Left ventricle myocardium inferior (tissue), 1 donor: ENCODE data around the gene ZNF593. TPM values are rescaled to one million over a fixed set of nuclear protein-coding genes. Genes with fewer than 3 reads are reported as not detected.

ENCODE experiments used
- DNase-seq: peaks from one replicate; pipeline ENCODE4 v3.0.0-alpha.2; 2020
- H3K27ac ChIP-seq: fragments of 200-600 bp; replicated peaks from 2 replicates; pipeline ENCODE4 v1.8.0; 2021
- H3K27me3 ChIP-seq: fragments of 200-600 bp; 2 replicates; pipeline ENCODE4 v1.8.0; 2021; ENCODE audit warnings: low read depth
- H3K36me3 ChIP-seq: fragments of 200-600 bp; 2 replicates; pipeline ENCODE4 v1.8.0; 2021
- H3K4me1 ChIP-seq: fragments of 200-600 bp; 2 replicates; pipeline ENCODE4 v1.8.0; 2021
- H3K4me3 ChIP-seq: fragments of 200-600 bp; 2 replicates; pipeline ENCODE4 v1.8.0; 2021; ENCODE audit warnings: mild to moderate bottlenecking, moderate library complexity
- H3K9me3 ChIP-seq: fragments of 200-600 bp; replicated peaks from 2 replicates; pipeline ENCODE4 v1.8.0; 2021
- intact Hi-C: fragments of 100-400 bp; cut with micrococcal nuclease; formaldehyde crosslinking; loops from one replicate; pipeline ENCODE4 v1.11.0; 2022
- total RNA-seq: library from RNA; stranded (reverse); fragmentation: NEBNext Ultra II Directional; extraction: Animal tissue kit (Norgen Biotek cat#: 25700); gene quantifications from one replicate; pipeline ENCODE4 v1.2.1, GENCODE V29; 2021
- TF ChIP-seq, protein P1 (sequence below): fragments of 200-600 bp; IDR thresholded peaks from 2 replicates; pipeline ENCODE4 v1.8.0; 2021; ENCODE audit warnings: antibody characterized with exemption, mild to moderate bottlenecking, borderline replicate concordance
- donor health status: DM: no; HTN: yes; CAD: no; lungs with severe emphysema.

Gene ZNF593
- total RNA-seq, 1 donor from 2014 or later = 13.7 TPM

DNA sequence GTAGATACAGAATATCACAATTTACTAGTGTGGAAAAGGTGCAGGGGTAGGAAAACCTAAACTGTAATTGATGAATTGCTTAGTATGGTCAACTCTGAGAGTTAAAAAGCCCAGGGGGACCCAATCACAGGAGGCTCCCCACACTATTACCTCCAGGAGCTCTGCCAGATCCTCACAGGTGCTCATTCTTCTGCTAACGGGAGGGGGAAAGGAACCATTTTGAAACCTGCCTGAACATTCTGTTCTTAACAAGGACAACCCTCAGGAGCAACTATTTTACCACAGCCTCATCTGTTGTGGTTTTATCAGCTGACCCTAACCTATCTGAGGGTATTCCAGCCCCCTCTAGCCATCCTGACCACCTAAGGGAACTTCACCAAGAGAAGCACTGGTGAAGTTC, 39.0 kb upstream of the ZNF593 start:
- intact Hi-C loops = no loop called here
- no peak for DNase-seq
- TF ChIP-seq, protein P1, sequence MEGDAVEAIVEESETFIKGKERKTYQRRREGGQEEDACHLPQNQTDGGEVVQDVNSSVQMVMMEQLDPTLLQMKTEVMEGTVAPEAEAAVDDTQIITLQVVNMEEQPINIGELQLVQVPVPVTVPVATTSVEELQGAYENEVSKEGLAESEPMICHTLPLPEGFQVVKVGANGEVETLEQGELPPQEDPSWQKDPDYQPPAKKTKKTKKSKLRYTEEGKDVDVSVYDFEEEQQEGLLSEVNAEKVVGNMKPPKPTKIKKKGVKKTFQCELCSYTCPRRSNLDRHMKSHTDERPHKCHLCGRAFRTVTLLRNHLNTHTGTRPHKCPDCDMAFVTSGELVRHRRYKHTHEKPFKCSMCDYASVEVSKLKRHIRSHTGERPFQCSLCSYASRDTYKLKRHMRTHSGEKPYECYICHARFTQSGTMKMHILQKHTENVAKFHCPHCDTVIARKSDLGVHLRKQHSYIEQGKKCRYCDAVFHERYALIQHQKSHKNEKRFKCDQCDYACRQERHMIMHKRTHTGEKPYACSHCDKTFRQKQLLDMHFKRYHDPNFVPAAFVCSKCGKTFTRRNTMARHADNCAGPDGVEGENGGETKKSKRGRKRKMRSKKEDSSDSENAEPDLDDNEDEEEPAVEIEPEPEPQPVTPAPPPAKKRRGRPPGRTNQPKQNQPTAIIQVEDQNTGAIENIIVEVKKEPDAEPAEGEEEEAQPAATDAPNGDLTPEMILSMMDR = no peak
- Histone ChIP-seq H3K4me1 (peaks cover 22% of the 10 kb centered on the region), H3K36me3 (no peaks in the 10 kb centered on the region), H3K27me3 (no peaks in the 10 kb centered on the region), H3K9me3 (no peaks in the 10 kb centered on the region), H3K27ac (no peak overlapping the region), H3K4me3 (no peak overlapping the region)

DNA sequence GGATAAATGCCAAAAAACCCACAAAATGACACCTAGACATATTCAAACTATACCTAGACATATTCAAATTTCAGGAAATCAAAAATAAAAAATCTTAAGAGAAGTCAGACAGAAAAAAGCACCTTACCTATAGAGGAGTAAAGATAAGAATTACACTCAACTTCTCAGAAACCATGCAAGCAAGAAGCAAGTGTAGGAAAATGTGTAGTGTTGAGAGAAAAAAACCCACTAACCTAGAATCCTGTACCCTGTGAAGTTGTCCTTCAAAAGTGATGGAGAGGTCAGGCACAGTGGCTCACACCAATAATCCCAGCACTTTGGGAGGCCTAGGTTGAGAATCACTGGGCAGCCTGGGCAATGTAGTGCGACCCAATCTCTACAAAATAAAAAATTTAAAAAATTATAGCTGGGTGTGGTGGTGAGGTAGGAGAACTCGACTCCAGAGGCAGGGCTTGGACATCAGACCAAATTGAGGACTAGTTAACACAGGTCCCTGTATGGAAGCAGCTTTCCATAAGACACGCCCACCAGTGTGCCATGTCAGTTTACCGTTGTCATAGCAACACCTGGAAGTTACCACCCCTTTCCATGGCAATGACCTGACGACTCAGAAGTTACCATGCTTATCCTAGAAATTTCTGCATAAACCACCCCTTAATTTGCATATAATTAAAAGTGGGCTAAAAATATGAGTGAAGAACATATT, 37.4 kb upstream of the ZNF593 start:
- Histone ChIP-seq H3K4me3 (no peak overlapping the region), H3K9me3 (no peaks in the 10 kb centered on the region), H3K27ac (no peak overlapping the region), H3K36me3 (no peaks in the 10 kb centered on the region), H3K4me1 (peaks cover 10% of the 10 kb centered on the region), H3K27me3 (no peaks in the 10 kb centered on the region)
- no peak for DNase-seq
- intact Hi-C loops = no loop called here
- TF ChIP-seq, protein P1 = no peak

DNA sequence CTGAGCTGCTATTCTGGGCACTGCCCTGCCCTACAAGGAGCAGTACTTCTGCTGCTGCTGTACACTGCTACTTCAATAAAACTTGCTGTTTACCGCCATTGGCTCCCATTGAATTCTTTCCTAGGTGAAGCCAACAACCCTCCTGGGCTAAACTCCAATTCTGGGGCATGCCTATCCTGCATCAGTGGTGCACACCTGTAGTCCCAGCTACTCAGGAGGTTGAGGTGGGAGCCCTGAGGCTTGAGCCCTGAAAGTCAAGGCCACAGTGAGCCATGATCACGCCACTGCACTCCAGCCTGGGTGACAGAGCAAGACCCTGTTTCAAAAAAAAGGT, 36.9 kb upstream of the ZNF593 start:
- no peak overlapping the region for H3K4me3 ChIP-seq
- no peak overlapping the region for H3K27ac ChIP-seq
- H3K27me3 ChIP-seq = no peaks in the 10 kb centered on the region
- peaks cover 4% of the 10 kb centered on the region for H3K4me1 ChIP-seq
- intact Hi-C loops = no loop called here
- TF ChIP-seq, protein P1 = no peak
- DNase-seq = no peak
- H3K36me3 ChIP-seq = no peaks in the 10 kb centered on the region
- H3K9me3 ChIP-seq = no peaks in the 10 kb centered on the region

DNA sequence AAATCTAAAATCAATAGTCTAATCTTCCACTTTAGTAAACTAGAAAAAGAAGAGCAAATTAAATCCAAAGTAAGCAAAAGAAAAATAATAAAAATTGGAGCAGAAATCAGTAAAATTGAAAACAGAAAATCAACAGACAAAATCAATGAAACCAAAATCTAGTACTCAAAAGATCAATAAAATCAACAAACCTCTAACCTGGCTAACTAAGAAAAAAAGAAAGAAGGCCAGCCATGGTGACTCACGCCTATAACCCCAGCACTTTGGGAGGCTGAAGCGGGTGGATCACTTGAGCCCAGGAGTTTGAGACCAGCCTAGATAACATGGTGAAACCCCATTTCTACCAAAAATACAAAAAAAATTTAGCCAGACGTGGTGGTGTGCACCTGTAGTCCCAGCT, 35.2 kb upstream of the ZNF593 start:
- Histone ChIP-seq H3K4me1 (no peaks in the 10 kb centered on the region), H3K4me3 (no peak overlapping the region), H3K27me3 (no peaks in the 10 kb centered on the region), H3K9me3 (no peaks in the 10 kb centered on the region), H3K36me3 (no peaks in the 10 kb centered on the region), H3K27ac (no peak overlapping the region)
- TF ChIP-seq, protein P1 = no peak
- DNase-seq = no peak
- intact Hi-C loops = no loop called here

DNA sequence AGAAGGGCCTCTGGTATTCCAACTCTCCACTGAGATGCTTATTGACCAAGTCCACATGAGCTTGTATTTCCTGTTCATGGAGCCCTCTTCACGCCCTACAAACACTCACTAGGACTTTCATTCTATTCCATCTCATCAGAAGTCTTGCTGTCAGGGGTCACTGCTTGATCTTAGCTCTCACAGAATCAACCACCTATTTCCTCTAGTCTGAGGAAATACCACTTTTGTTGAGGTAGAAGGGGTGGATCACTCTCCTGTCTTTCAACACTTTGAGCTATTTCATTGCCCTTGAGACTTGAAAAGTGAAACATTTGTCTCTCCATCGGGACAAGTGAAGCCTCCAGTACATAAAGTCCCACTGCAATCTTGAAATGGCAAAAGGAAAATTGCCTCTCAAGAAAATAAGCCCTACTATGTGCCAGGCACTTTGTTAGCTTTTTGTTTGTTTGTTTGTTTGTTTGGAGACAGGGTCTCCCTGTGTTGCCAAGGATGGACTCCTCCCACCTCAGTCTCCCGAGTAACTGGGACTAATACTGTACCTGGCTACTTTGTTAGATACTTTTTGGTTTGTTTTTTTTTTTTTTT, 30.6 kb upstream of the ZNF593 start:
- no peaks in the 10 kb centered on the region for H3K36me3 ChIP-seq
- no peak for DNase-seq
- H3K4me3 ChIP-seq = no peak overlapping the region
- H3K27ac ChIP-seq = no peak overlapping the region
- H3K27me3 ChIP-seq = no peaks in the 10 kb centered on the region
- H3K9me3 ChIP-seq = no peaks in the 10 kb centered on the region
- TF ChIP-seq, protein P1 = no peak
- no peaks in the 10 kb centered on the region for H3K4me1 ChIP-seq
- intact Hi-C loops = no loop called here
